Tibial nerve (tissue), 4 donors: ENCODE data around the gene COA8. TPM values are rescaled to one million over a fixed set of nuclear protein-coding genes. Genes with fewer than 3 reads are reported as not detected.
A peak's percentile ranks its signal among the peaks of the same experiment; 100 is the strongest.

ENCODE experiments used
- DNase-seq, 2 donors: peaks; one replicate each; pipeline ENCODE4 v3.0.0-alpha.2; 2019; ENCODE audit warnings: low spot score in 2 of 2
- H3K27ac ChIP-seq, 4 donors: fragments of 200-600 bp; sonication (generic) in 3 of 4; one replicate each; pipeline ENCODE4 v1.5.1; 2017 to 2019; ENCODE audit warnings: mild to moderate bottlenecking in 1 of 4
- H3K27me3 ChIP-seq, 2 donors: fragments of 200-600 bp; sonication (generic) in 1 of 2; one replicate each; pipeline versions ENCODE4 v1.5.1 to v1.6.0; 2017 to 2019
- H3K36me3 ChIP-seq, 3 donors: fragments of 200-600 bp; sonication (generic); one replicate each; pipeline ENCODE4 v1.5.1; 2018 to 2019
- H3K4me1 ChIP-seq, 4 donors: fragments of 200-600 bp; sonication (generic) in 3 of 4; one replicate each; pipeline ENCODE4 v1.5.1; 2017 to 2019
- H3K4me3 ChIP-seq, 4 donors: fragments of 200-600 bp; sonication (generic) in 3 of 4; one replicate each; pipeline ENCODE4 v1.5.1; 2017 to 2019; ENCODE audit warnings: mild to moderate bottlenecking in 1 of 4, moderate library complexity in 1 of 4
- H3K9me3 ChIP-seq, 4 donors: fragments of 200-600 bp; sonication (generic) in 3 of 4; one replicate each; pipeline ENCODE4 v1.5.1; 2017 to 2019
- CTCF ChIP-seq, 5 experiments: fragments of 200-600 bp in 3 of 5; fragments of 450-650 bp in 2 of 5; sonication (generic) in 3 of 5; IDR thresholded peaks; one replicate each; pipeline ENCODE4 v1.5.1; 2016 to 2019; ENCODE audit warnings: antibody characterized with exemption in 5 of 5, mild to moderate bottlenecking in 3 of 5, moderate library complexity in 2 of 5
- EP300 ChIP-seq, 2 donors: sonication (generic); formaldehyde crosslinking; IDR thresholded peaks; one replicate each; pipeline ENCODE4 v1.6.1; 2017; ENCODE audit warnings: antibody characterized with exemption in 2 of 2, mild to moderate bottlenecking in 1 of 2
- POLR2A ChIP-seq, 2 donors: fragments of 450-650 bp; IDR thresholded peaks; one replicate each; pipeline ENCODE4 v1.6.1; 2017; ENCODE audit warnings: antibody characterized with exemption in 2 of 2, mild to moderate bottlenecking in 2 of 2, moderate library complexity in 2 of 2
- WGBS, 2 donors: methylation state at CpG; one replicate each; pipeline ENCODE4 v1.1.5; 2018; 5-methylcytosine and 5-hydroxymethylcytosine counted together
- total RNA-seq, 4 donors: library from RNA; depleted of rRNA; stranded (reverse); fragments of >200 nt; gene quantifications; one replicate each; pipeline ENCODE4 v1.1.0, GENCODE V29; 2016

COA8 gene
- total RNA-seq, 4 donors from 2014 or later = 7.2 to 31.6 (median 12.3) TPM

DNA sequence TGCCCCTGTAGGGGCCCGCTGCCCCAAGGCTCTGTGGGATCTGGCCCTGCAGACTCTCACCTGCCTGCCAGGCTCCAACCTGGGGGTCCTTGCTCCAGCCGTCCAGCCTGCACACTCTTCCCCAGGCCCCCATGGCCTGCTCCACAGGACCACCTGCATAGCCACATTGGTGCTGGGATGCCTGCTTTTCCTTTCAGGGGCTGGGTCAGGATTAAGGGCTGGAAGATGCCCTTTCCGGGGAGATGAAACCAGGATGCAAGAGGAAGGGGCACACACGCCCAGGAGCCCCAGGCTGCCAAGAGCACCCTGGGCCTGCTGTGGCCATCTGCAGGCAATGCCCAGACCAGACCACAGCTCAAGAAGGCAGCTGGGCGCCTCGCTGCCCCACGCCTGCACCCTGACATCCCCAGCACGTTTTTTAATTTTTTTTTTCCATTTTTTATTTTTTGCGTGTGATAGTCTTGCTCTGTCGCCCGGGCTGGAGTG, 15.3 kb upstream of the COA8 start:
- TF ChIP-seq POLR2A (IDR thresholded peaks at IDR 0.05) = no peak
- no peak for TF ChIP-seq EP300 (IDR thresholded peaks at IDR 0.05)
- TF ChIP-seq CTCF (IDR thresholded peaks at IDR 0.05) = no peak
- DNase-seq = no peak
- H3K9me3 ChIP-seq = no peaks in the 10 kb centered on the region
- 84% methylated on average over 9 to 11 of the region's 11 CpGs for WGBS, 2 donors
- H3K27me3 ChIP-seq = no peaks in the 10 kb centered on the region
- no peaks in the 10 kb centered on the region for H3K36me3 ChIP-seq
- H3K4me3 ChIP-seq = no peak overlapping the region
- peaks cover 20 to 98% (median 68%) of the 10 kb centered on the region in 4 donors for H3K4me1 ChIP-seq
- H3K27ac ChIP-seq = peak overlapping the region in 1 of 4 donors; percentile 94

- DNase-seq = no peak
- Histone ChIP-seq H3K9me3 (no peaks in the 10 kb centered on the region), H3K27ac (peak overlapping the region in 1 of 4 donors; percentile 91), H3K4me3 (no peak overlapping the region), H3K27me3 (no peaks in the 10 kb centered on the region), H3K4me1 (peaks cover 19 to 98% (median 66%) of the 10 kb centered on the region in 4 donors), H3K36me3 (no peaks in the 10 kb centered on the region)
- TF ChIP-seq CTCF (IDR thresholded peaks at IDR 0.05) (no peak), POLR2A (IDR thresholded peaks at IDR 0.05) (no peak), EP300 (IDR thresholded peaks at IDR 0.05) (no peak)
- WGBS, 2 donors = 82 to 88% methylated on average over 18 of the region's 18 CpGs
These were observed 14.8 kb upstream of the COA8 start for GRCh38 chr14:103547941-103548462.

DNA sequence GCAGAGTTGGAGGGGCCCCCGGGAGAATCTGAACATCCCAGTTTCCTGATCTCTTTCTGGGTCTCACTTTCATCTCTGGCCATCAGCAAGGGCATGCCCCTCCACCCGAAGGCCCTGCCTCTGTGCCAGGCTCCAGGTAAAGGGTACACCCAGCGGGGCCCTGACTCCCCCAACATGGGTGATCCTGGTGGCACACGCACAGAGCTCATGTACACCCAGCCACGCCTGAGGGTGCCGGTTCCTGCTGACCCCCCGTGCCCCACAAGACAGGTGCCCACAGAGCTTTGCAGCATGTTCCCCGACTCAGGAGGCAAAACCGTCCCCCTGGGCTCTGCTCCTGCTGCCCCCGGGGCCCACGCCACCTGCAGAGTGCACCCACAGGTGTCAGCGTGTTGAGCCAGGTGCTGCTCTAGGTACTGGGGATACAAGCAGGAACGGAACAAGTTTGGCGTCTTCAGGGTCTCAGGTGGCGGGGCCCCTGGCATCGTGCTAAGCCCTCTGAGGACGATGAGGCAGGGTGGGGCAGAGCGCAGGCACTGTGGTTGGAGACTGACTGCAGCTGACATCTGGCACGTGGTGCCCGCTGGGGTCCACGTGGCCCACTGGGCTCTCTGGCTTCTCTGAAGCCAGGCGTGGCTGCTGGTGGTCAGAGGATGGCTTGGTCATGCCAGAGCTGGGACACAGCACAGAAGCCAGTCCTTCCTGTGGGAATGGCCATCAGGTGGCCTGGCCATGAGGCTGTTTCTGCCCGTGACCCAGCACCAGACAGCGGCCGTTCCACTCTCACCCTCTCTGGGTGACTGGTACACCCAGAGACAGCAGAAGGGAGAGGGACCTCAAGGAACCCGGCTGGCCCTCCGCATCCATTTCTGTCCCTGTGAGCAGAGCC, 14.1 kb upstream of the COA8 start:
- 91 to 93% methylated on average over 18 to 25 of the region's 27 CpGs for WGBS, 2 donors
- no peaks in the 10 kb centered on the region for H3K27me3 ChIP-seq
- no peak for TF ChIP-seq CTCF (IDR thresholded peaks at IDR 0.05)
- TF ChIP-seq EP300 (IDR thresholded peaks at IDR 0.05) = no peak
- TF ChIP-seq POLR2A (IDR thresholded peaks at IDR 0.05) = no peak
- H3K4me1 ChIP-seq = peaks cover 12 to 93% (median 59%) of the 10 kb centered on the region in 4 donors
- no peaks in the 10 kb centered on the region for H3K9me3 ChIP-seq
- no peak overlapping the region for H3K4me3 ChIP-seq
- no peak for DNase-seq
- H3K27ac ChIP-seq = peak overlapping the region; percentile 80 to 91 (median 86)
- no peaks in the 10 kb centered on the region for H3K36me3 ChIP-seq

DNA sequence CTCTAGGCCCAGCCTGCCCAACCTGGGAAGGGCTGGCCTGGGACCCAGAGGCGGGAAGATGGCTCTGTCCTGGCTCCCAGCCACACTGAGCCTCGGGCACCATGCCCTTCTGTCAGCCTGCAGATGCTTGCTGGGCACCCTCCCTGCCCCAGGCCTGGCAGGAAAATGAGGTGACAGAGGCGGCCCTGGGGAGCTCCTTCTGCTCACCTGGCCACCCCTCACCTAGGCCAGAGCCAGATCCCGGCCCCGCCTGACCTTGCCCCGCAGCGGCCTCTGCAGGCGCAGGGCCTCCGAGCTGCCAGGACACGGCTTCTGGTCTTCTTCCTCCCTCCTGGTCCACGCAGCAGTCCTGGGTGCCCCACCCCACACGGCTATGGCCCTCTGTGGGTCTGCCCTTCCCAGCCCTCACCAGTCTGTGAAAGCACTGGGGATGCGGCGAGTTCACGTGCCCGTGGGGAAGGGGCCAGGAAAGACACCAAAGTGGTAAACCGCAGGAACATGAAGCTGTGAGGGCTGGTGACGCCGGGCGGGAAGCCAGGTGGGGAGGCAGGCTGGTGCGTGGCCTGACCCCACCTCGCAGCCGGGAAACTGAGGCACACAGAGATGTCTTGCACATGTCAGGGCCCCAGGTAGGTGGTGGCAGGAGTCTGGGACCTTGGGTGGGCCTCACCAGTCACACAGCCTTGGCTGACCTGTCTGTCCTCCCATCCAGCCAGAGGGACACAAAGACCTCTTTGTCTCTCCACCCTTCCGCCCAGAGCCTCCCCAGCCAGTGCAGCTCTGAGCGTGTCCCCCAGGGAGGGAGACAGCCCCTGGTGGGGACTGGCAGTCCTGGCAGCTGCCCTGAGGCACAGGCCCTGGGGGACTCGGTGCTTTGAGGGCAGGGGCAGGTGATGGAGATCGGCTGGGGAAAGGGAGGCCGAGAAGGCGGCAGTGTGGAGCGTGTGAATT, 13.1 kb upstream of the COA8 start:
- Histone ChIP-seq H3K4me1 (peaks cover 9 to 88% (median 50%) of the 10 kb centered on the region in 4 donors), H3K27me3 (no peaks in the 10 kb centered on the region), H3K4me3 (no peak overlapping the region), H3K9me3 (no peaks in the 10 kb centered on the region), H3K27ac (peak overlapping the region; percentile 80 to 91 (median 86)), H3K36me3 (no peaks in the 10 kb centered on the region)
- WGBS, 2 donors = 42 to 53% methylated on average over 27 to 29 of the region's 30 CpGs
- no peak for DNase-seq
- peak in 1 of 2 donors; percentile 41 for TF ChIP-seq EP300 (IDR thresholded peaks at IDR 0.05)
- TF ChIP-seq CTCF (IDR thresholded peaks at IDR 0.05) = peak in 4 of 5 experiments; percentile 25 to 50 (median 40)
- no peak for TF ChIP-seq POLR2A (IDR thresholded peaks at IDR 0.05)
